ENCODE results near the gene CASZ1. TPM values are rescaled to one million over a fixed set of nuclear protein-coding genes. Genes with fewer than 3 reads are reported as not detected.
A peak's percentile ranks its signal among the peaks of the same experiment; 100 is the strongest.

CASZ1 gene
- total and polyA plus RNA-seq, 12 donors, result 2.5 to 35.2 (median 7.0) TPM

DNA sequence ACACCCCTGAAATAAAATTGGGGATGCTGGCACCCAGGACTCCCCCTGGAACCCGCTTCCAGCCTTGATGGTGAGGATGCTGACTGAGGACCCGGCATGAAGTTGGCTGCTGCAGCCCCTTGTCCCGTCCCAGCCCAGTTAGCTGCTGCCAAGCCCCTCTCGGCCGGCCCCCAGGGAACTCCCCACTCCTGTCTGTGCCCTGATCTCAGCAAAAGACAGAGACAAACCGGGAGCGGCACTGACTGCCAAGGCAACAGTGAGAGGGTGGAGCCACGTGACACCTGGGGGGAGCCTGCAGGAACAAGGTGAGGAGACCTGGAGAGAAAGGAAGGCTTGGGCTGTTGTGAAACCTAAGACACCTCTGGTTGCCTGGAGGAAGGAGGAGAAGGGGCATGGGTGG, 24.7 kb downstream of the CASZ1 start:
- H3K36me3 ChIP-seq (replicated peaks in 1 of 2), result no peaks in the 10 kb centered on the region
- WGBS, 4 donors, result 61 to 74% (median 72%) methylated on average over 7 to 8 of the region's 8 CpGs
- H3K9me3 ChIP-seq (replicated peaks in 1 of 3), result no peaks in the 10 kb centered on the region
- TF ChIP-seq, protein P1, sequence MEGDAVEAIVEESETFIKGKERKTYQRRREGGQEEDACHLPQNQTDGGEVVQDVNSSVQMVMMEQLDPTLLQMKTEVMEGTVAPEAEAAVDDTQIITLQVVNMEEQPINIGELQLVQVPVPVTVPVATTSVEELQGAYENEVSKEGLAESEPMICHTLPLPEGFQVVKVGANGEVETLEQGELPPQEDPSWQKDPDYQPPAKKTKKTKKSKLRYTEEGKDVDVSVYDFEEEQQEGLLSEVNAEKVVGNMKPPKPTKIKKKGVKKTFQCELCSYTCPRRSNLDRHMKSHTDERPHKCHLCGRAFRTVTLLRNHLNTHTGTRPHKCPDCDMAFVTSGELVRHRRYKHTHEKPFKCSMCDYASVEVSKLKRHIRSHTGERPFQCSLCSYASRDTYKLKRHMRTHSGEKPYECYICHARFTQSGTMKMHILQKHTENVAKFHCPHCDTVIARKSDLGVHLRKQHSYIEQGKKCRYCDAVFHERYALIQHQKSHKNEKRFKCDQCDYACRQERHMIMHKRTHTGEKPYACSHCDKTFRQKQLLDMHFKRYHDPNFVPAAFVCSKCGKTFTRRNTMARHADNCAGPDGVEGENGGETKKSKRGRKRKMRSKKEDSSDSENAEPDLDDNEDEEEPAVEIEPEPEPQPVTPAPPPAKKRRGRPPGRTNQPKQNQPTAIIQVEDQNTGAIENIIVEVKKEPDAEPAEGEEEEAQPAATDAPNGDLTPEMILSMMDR (IDR thresholded peaks at IDR 0.05), result no peak
- TF ChIP-seq POLR2A (IDR thresholded peaks at IDR 0.05), result no peak
- no peaks in the 10 kb centered on the region for H3K27me3 ChIP-seq
- H3K4me3 ChIP-seq, result no peak overlapping the region
- H3K4me1 ChIP-seq (replicated peaks in 1 of 2), result no peaks in the 10 kb centered on the region
- intact Hi-C loops (cut with DNase I), result no loop called here
- DNase-seq, result peak in 1 of 7 donors; percentile 63
- no peak overlapping the region for H3K27ac ChIP-seq

DNA sequence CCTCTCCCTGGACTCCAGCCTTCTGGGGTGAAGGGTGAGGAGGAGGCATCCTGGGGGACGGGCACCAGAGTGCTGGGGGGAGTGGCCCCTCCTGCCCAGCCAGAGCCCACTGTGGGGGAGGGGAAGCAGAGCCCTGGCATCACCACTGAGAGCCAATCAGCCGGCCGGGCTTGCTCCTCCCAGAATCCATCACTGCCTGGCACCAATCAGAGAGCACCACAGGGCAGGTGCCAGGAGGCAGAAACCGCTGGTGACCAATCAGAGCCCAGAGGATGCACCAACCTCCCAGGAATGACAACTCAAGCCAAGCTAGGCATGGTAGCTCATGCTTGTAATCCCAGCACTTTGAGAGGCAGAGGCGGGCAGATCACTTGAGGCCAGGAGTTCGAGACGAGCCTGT, 27.9 kb downstream of the CASZ1 start:
- H3K27ac ChIP-seq, result no peak overlapping the region
- no peaks in the 10 kb centered on the region for H3K9me3 ChIP-seq (replicated peaks in 1 of 3)
- no peaks in the 10 kb centered on the region for H3K27me3 ChIP-seq
- H3K4me1 ChIP-seq (replicated peaks in 1 of 2), result no peaks in the 10 kb centered on the region
- intact Hi-C loops (cut with DNase I), result no loop called here
- no peak for DNase-seq
- WGBS, 4 donors, result 84 to 94% (median 92%) methylated on average over 4 to 7 of the region's 7 CpGs
- TF ChIP-seq, protein P1 (IDR thresholded peaks at IDR 0.05), result no peak
- TF ChIP-seq POLR2A (IDR thresholded peaks at IDR 0.05), result no peak
- H3K36me3 ChIP-seq (replicated peaks in 1 of 2), result no peaks in the 10 kb centered on the region
- no peak overlapping the region for H3K4me3 ChIP-seq

GRCh38 chr1:10767282-10767681, 29.2 kb downstream of the CASZ1 start:
- no peaks in the 10 kb centered on the region for H3K27me3 ChIP-seq
- H3K4me1 ChIP-seq (replicated peaks in 1 of 2), result no peaks in the 10 kb centered on the region
- intact Hi-C loops (cut with DNase I), result no loop called here
- H3K27ac ChIP-seq, result no peak overlapping the region
- H3K4me3 ChIP-seq, result no peak overlapping the region
- WGBS, 4 donors, result 93 to 100% (median 94%) methylated on average over 8 to 9 of the region's 9 CpGs
- no peaks in the 10 kb centered on the region for H3K36me3 ChIP-seq (replicated peaks in 1 of 2)
- no peaks in the 10 kb centered on the region for H3K9me3 ChIP-seq (replicated peaks in 1 of 3)
- DNase-seq, result no peak
- TF ChIP-seq POLR2A (IDR thresholded peaks at IDR 0.05), result no peak

DNA sequence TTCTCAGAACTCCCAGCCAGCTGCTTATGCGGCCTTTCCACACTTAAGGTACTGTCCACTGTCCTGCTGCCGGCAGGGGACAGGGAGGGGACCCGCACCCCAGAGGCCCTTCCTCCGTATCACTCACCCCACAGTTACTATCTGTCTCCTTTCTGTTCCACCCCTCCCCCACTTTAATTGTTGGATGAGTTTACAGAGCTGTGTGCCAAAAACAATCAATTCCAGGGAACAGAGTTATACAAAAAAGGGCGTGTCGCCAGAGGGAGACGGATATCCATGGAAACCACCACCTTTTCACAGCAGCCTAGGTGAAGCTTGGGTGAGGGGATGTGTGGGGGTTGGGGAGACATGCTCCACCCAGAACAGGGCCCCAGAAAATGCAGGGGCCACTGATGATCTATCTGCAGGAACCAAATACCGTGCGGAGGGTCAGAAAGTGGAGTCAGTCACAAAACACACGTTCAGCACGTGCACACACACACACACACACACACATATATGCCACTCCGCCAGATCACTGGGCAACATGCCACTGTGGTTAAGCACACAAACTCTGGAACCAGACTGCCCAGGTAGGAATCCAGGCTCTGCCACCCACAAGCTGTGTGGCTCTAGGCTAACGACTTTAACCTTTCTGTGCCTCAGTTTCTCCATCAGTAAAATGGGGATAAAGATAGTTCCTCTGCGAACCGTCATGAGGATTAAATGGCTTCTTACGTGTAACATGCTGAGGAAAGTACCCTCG, 30.5 kb downstream of the CASZ1 start:
- Histone ChIP-seq H3K9me3 (replicated peaks in 1 of 3) (no peaks in the 10 kb centered on the region), H3K4me1 (replicated peaks in 1 of 2) (no peaks in the 10 kb centered on the region), H3K27ac (no peak overlapping the region), H3K27me3 (no peaks in the 10 kb centered on the region), H3K4me3 (no peak overlapping the region), H3K36me3 (replicated peaks in 1 of 2) (no peaks in the 10 kb centered on the region)
- TF ChIP-seq POLR2A (IDR thresholded peaks at IDR 0.05), result no peak
- TF ChIP-seq, protein P1 (IDR thresholded peaks at IDR 0.05), result no peak
- intact Hi-C loops (cut with DNase I), result no loop called here
- DNase-seq, result no peak
- 67 to 77% (median 73%) methylated on average over 14 to 17 of the region's 17 CpGs for WGBS, 4 donors

DNA sequence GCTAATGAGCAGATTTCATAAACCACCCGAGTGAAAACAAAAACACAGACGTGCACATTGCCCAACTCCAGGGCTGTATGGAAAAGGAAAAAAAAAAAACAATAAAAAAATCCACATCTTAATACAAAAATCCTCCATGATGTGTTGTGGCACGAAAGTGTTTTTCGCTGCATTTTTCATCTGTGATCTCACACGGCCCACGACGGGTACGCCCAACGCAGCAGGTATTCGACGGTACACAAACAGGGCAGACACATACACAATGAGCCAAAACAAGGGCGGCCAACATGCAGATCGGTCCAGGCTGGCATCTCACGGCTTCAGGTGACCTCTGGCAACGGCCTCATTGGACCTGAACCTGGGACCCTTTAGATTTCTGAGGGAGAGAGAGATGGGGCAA, 31.1 kb downstream of the CASZ1 start:
- 78 to 87% (median 83%) methylated on average over 15 of the region's 15 CpGs for WGBS, 4 donors
- intact Hi-C loops (cut with DNase I), result no loop called here
- Histone ChIP-seq H3K4me3 (no peak overlapping the region), H3K9me3 (replicated peaks in 1 of 3) (no peaks in the 10 kb centered on the region), H3K27me3 (no peaks in the 10 kb centered on the region), H3K4me1 (replicated peaks in 1 of 2) (no peaks in the 10 kb centered on the region), H3K36me3 (replicated peaks in 1 of 2) (no peaks in the 10 kb centered on the region), H3K27ac (no peak overlapping the region)
- TF ChIP-seq, protein P1 (IDR thresholded peaks at IDR 0.05), result no peak
- TF ChIP-seq POLR2A (IDR thresholded peaks at IDR 0.05), result no peak
- no peak for DNase-seq

Measured in adrenal gland (tissue), 12 donors.